ENCODE measurements around the gene DVL1. TPM values are rescaled to one million over a fixed set of nuclear protein-coding genes. Genes with fewer than 3 reads are reported as not detected.

The DVL1 gene
- total and polyA plus RNA-seq, 2 of the 13 experiments (the other 11 are each of a cell fraction or from before 2014, with no cell fraction given) = 30.8 to 60.4 TPM

DNA sequence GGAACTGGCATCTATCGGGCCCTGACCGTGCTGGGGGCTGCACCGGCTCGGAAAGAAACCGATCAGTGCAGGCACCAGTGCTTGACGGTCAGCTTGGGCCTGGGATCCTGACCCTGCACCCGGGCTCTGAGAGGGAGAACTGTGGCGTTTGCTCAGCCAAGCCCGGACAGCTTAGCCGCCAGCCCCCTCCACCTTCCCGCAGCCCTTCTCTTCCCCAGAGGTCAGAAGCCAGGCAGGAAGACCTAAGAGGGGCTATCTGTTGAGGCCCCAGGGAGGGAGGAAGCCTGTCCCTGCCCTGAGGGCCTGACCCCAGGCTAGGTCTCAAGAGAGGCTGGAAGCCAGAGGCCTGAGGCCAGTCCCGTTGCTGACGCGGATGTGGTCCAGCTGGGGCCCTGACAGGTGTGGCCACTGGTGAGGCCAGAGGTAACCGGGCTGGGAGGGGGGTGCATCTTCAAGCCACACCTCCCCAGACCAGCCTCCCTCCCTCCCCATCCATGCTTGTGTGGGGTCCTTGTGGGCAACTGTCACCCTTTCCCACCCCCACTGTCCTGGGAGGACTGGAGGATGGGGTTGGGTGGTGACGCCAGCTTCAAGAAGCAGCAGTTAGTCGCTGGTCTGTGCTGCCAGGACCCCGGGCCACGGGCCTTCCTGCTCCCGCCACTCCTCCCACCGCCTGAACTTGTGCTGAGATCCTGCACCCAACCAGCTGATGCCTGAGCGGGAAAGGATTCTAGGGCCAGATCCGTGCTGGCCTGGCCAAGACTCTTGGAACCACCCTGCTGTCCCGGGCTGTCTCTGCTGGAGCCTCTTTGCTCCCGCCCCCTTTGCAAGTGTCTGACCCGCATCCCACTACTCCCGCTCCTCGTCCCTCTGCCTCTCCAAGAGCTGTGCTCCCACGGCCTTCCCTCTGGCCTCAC is 2.6 kb upstream of the DVL1 start (continued):
- TF ChIP-seq, protein P1, sequence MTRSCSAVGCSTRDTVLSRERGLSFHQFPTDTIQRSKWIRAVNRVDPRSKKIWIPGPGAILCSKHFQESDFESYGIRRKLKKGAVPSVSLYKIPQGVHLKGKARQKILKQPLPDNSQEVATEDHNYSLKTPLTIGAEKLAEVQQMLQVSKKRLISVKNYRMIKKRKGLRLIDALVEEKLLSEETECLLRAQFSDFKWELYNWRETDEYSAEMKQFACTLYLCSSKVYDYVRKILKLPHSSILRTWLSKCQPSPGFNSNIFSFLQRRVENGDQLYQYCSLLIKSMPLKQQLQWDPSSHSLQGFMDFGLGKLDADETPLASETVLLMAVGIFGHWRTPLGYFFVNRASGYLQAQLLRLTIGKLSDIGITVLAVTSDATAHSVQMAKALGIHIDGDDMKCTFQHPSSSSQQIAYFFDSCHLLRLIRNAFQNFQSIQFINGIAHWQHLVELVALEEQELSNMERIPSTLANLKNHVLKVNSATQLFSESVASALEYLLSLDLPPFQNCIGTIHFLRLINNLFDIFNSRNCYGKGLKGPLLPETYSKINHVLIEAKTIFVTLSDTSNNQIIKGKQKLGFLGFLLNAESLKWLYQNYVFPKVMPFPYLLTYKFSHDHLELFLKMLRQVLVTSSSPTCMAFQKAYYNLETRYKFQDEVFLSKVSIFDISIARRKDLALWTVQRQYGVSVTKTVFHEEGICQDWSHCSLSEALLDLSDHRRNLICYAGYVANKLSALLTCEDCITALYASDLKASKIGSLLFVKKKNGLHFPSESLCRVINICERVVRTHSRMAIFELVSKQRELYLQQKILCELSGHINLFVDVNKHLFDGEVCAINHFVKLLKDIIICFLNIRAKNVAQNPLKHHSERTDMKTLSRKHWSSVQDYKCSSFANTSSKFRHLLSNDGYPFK (CRISPR knock-in tag; IDR thresholded peaks at IDR 0.05; ENCODE audit: borderline replicate concordance) = 0 out of 2 replicates have a peak, but pooled peaks have one; percentile 13
- no peak for TF ChIP-seq KDM3A (CRISPR knock-in tag; IDR thresholded peaks at IDR 0.05; ENCODE audit: low read depth)
- TF ChIP-seq HNRNPH1 (optimal IDR thresholded peaks at IDR 0.05; ENCODE audit: low read depth, low read length) = peak; percentile 1
- TF ChIP-seq, protein P2, sequence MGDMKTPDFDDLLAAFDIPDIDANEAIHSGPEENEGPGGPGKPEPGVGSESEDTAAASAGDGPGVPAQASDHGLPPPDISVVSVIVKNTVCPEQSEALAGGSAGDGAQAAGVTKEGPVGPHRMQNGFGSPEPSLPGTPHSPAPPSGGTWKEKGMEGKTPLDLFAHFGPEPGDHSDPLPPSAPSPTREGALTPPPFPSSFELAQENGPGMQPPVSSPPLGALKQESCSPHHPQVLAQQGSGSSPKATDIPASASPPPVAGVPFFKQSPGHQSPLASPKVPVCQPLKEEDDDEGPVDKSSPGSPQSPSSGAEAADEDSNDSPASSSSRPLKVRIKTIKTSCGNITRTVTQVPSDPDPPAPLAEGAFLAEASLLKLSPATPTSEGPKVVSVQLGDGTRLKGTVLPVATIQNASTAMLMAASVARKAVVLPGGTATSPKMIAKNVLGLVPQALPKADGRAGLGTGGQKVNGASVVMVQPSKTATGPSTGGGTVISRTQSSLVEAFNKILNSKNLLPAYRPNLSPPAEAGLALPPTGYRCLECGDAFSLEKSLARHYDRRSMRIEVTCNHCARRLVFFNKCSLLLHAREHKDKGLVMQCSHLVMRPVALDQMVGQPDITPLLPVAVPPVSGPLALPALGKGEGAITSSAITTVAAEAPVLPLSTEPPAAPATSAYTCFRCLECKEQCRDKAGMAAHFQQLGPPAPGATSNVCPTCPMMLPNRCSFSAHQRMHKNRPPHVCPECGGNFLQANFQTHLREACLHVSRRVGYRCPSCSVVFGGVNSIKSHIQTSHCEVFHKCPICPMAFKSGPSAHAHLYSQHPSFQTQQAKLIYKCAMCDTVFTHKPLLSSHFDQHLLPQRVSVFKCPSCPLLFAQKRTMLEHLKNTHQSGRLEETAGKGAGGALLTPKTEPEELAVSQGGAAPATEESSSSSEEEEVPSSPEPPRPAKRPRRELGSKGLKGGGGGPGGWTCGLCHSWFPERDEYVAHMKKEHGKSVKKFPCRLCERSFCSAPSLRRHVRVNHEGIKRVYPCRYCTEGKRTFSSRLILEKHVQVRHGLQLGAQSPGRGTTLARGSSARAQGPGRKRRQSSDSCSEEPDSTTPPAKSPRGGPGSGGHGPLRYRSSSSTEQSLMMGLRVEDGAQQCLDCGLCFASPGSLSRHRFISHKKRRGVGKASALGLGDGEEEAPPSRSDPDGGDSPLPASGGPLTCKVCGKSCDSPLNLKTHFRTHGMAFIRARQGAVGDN (CRISPR knock-in tag; IDR thresholded peaks at IDR 0.05) = peak; percentile 36; the same call in 1 of the 2 replicates
- no peak for TF ChIP-seq NCOA2 (CRISPR knock-in tag; IDR thresholded peaks at IDR 0.05)
- 0 out of 2 replicates have a peak, but pooled peaks have one; percentile 22 for TF ChIP-seq KLF13 (CRISPR knock-in tag; IDR thresholded peaks at IDR 0.05)
- peak; percentile 67 for TF ChIP-seq ZNF263 (CRISPR knock-in tag; IDR thresholded peaks at IDR 0.05)
- peak; percentile 82 for TF ChIP-seq ZBTB38 (CRISPR knock-in tag; IDR thresholded peaks at IDR 0.05)
- TF ChIP-seq ZNF432 (CRISPR knock-in tag; IDR thresholded peaks at IDR 0.05; ENCODE audit: borderline replicate concordance) = no peak
- 0 out of 2 replicates have a peak, but pooled peaks have one; percentile 38 for TF ChIP-seq HNRNPL (IDR thresholded peaks at IDR 0.05; ENCODE audit: low read depth, low read length)
- TF ChIP-seq, protein P3, sequence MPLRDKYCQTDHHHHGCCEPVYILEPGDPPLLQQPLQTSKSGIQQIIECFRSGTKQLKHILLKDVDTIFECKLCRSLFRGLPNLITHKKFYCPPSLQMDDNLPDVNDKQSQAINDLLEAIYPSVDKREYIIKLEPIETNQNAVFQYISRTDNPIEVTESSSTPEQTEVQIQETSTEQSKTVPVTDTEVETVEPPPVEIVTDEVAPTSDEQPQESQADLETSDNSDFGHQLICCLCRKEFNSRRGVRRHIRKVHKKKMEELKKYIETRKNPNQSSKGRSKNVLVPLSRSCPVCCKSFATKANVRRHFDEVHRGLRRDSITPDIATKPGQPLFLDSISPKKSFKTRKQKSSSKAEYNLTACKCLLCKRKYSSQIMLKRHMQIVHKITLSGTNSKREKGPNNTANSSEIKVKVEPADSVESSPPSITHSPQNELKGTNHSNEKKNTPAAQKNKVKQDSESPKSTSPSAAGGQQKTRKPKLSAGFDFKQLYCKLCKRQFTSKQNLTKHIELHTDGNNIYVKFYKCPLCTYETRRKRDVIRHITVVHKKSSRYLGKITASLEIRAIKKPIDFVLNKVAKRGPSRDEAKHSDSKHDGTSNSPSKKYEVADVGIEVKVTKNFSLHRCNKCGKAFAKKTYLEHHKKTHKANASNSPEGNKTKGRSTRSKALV (CRISPR knock-in tag; IDR thresholded peaks at IDR 0.05) = no peak
- peak; percentile 94 for TF ChIP-seq AGO1 (IDR thresholded peaks at IDR 0.05; ENCODE audit: low read depth, low read length, poor library complexity, severe bottlenecking)
- peak; percentile 68 for TF ChIP-seq RBFOX2 (IDR thresholded peaks at IDR 0.05; ENCODE audit: low read depth, low read length)
- TF ChIP-seq AGO2 (optimal IDR thresholded peaks at IDR 0.05; ENCODE audit: low read depth, low read length) = peak; percentile 86
- TF ChIP-seq, protein P4, sequence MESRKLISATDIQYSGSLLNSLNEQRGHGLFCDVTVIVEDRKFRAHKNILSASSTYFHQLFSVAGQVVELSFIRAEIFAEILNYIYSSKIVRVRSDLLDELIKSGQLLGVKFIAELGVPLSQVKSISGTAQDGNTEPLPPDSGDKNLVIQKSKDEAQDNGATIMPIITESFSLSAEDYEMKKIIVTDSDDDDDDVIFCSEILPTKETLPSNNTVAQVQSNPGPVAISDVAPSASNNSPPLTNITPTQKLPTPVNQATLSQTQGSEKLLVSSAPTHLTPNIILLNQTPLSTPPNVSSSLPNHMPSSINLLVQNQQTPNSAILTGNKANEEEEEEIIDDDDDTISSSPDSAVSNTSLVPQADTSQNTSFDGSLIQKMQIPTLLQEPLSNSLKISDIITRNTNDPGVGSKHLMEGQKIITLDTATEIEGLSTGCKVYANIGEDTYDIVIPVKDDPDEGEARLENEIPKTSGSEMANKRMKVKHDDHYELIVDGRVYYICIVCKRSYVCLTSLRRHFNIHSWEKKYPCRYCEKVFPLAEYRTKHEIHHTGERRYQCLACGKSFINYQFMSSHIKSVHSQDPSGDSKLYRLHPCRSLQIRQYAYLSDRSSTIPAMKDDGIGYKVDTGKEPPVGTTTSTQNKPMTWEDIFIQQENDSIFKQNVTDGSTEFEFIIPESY (CRISPR knock-in tag; IDR thresholded peaks at IDR 0.05) = 0 out of 2 replicates have a peak, but pooled peaks have one; percentile 13
- no peak for TF ChIP-seq SUZ12 (IDR thresholded peaks at IDR 0.05; ENCODE audit: low read depth, low read length)
- TF ChIP-seq ATF7-NPFF (CRISPR knock-in tag; IDR thresholded peaks at IDR 0.05; ENCODE audit: low read depth) = peak; percentile 18; the same call in 1 of the 2 replicates

Data from HepG2 (cell line).